HG02938 (cell line): ENCODE data around the gene GSK3B.

Experiments used
- ATAC-seq: cut with Tn5 transposase; IDR thresholded peaks from one replicate; pipeline ENCODE4 v1.9.1; 2021; ENCODE audit warnings: mild to moderate bottlenecking, moderate library complexity; ENCODE audit not compliant: unreplicated experiment

GSK3B gene

GRCh38 chr3:119829420-119829819 lies 264.8 kb downstream of the GSK3B start:
- no peak for ATAC-seq

- no peak for ATAC-seq
These were observed 267.3 kb downstream of the GSK3B start for GRCh38 chr3:119826711-119827608.

GRCh38 chr3:119825820-119826219 lies 268.4 kb downstream of the GSK3B start:
- ATAC-seq, result no peak

- ATAC-seq, result no peak
These were observed 274.4 kb downstream of the GSK3B start for GRCh38 chr3:119819806-119820205.

GRCh38 chr3:119818937-119819336 lies 275.3 kb downstream of the GSK3B start:
- ATAC-seq, result no peak

- no peak for ATAC-seq
These were observed 276.5 kb downstream of the GSK3B start for GRCh38 chr3:119817583-119818363.

GRCh38 chr3:119817071-119817470 lies 277.2 kb downstream of the GSK3B start:
- no peak for ATAC-seq

GRCh38 chr3:119815716-119816115 lies 278.5 kb downstream of the GSK3B start:
- no peak for ATAC-seq

- ATAC-seq, result no peak
These were observed 281.7 kb downstream of the GSK3B start for GRCh38 chr3:119812491-119813058.

GRCh38 chr3:119810018-119810435 lies 284.2 kb downstream of the GSK3B start:
- ATAC-seq, result peak; percentile 73

- ATAC-seq, result peak; percentile 45
These were observed 284.8 kb downstream of the GSK3B start for GRCh38 chr3:119809249-119810017.

GRCh38 chr3:119808843-119809242 lies 285.4 kb downstream of the GSK3B start:
- no peak for ATAC-seq

- no peak for ATAC-seq
These were observed 286.0 kb downstream of the GSK3B start for GRCh38 chr3:119808244-119808643.

GRCh38 chr3:119800844-119801243 lies 293.4 kb downstream of the GSK3B start:
- no peak for ATAC-seq

- no peak for ATAC-seq
These were observed 297.5 kb downstream of the GSK3B start for GRCh38 chr3:119796785-119797184.

- no peak for ATAC-seq
These were observed 297.9 kb downstream of the GSK3B start for GRCh38 chr3:119796368-119796767.

GRCh38 chr3:119795849-119796248 lies 298.4 kb downstream of the GSK3B start:
- ATAC-seq, result no peak

- no peak for ATAC-seq
These were observed 299.2 kb downstream of the GSK3B start for GRCh38 chr3:119794971-119795612.

- ATAC-seq, result no peak
These were observed 299.8 kb downstream of the GSK3B start for GRCh38 chr3:119794401-119794800.

- ATAC-seq, result no peak
These were observed 302.0 kb downstream of the GSK3B start for GRCh38 chr3:119792270-119792669.
